GM12878 (cell line): ENCODE results near the gene MAL. TPM values are rescaled to one million over a fixed set of nuclear protein-coding genes. Genes with fewer than 3 reads are reported as not detected.

Experiments used
- ATAC-seq: fragments of 200-7000 bp; cut with Tn5 transposase; 3 replicates; pipeline ENCODE4 v1.9.1; 2020; ENCODE audit warnings: mild to moderate bottlenecking, moderate library complexity
- BruUV-seq: library from RNA; stranded (reverse); fragments of 400-500 nt; replicated peaks from 2 replicates; lab custom pipeline; 2021; lab: Mats Ljungman, UMichigan
- CTCF ChIA-PET: fragments of 300-600 bp; sonication (Branson Sonifier 250); formaldehyde crosslinking; extraction: SDS; loops from one replicate; lab custom pipeline; 2021; ENCODE audit warnings: inconsistent platforms; lab: Yijun Ruan, JAX
- POLR2A ChIA-PET: fragments of 350-600 bp; formaldehyde crosslinking; extraction: SDS; loops from one replicate; lab custom pipeline; 2021; ENCODE audit warnings: inconsistent platforms; lab: Charles Lee
- RAD21 ChIA-PET: fragments of 300-600 bp; sonication (Branson Sonifier 250); formaldehyde crosslinking; loops from one replicate; lab custom pipeline; 2023; ENCODE audit warnings: antibody characterized with exemption; ENCODE audit not compliant: unreplicated experiment; lab: Charles Lee
- SMC1A ChIA-PET: fragments of 300-600 bp; sonication (Branson Sonifier 250); formaldehyde crosslinking; loops from one replicate; lab custom pipeline; 2023; ENCODE audit not compliant: unreplicated experiment, uncharacterized antibody; lab: Charles Lee
- DNase-seq: peaks from one replicate; pipeline ENCODE4 v3.0.0-alpha.2; 2011; ENCODE audit warnings: low read depth, low spot score
- FAIRE-seq: peaks from 3 replicates; lab custom pipeline; 2011; peaks lifted over from hg19 to GRCh38; lab: Jason Lieb, UNC
- H2AFZ ChIP-seq: 2 replicates; pipeline ENCODE4 v1.6.0; 2011; ENCODE audit warnings: low read depth, low read length, control low read depth; ENCODE audit not compliant: control insufficient read depth
- H3K27ac ChIP-seq: 2 replicates; pipeline ENCODE4 v1.5.1; 2011; ENCODE audit warnings: control low read depth; ENCODE audit not compliant: control insufficient read depth, insufficient read depth
- H3K27me3 ChIP-seq, 2 experiments: replicated peaks in 1 of 2; 2 replicates each; pipeline versions ENCODE4 v1.6.0 to v1.6.1; 2011; ENCODE audit warnings: low read length in 1 of 2; ENCODE audit not compliant: control insufficient read depth in 2 of 2, insufficient read depth in 2 of 2
- H3K36me3 ChIP-seq, 2 experiments: 2 replicates each; pipeline ENCODE4 v1.5.1; 2011; ENCODE audit warnings: low read length in 1 of 2; ENCODE audit not compliant: control insufficient read depth in 2 of 2, insufficient read depth in 2 of 2
- H3K4me1 ChIP-seq: 2 replicates; pipeline ENCODE4 v1.6.1; 2011; ENCODE audit warnings: mild to moderate bottlenecking, low read length, moderate library complexity, mixed read lengths; ENCODE audit not compliant: control insufficient read depth, insufficient read depth
- H3K4me2 ChIP-seq: 2 replicates; pipeline ENCODE4 v1.6.0; 2011; ENCODE audit warnings: control low read depth; ENCODE audit not compliant: control insufficient read depth, insufficient read depth
- H3K4me3 ChIP-seq: fragments of 200-600 bp; sonication (generic); 2 replicates; pipeline ENCODE4 v1.5.1; 2016
- H3K79me2 ChIP-seq: 2 replicates; pipeline ENCODE4 v1.6.0; 2011; ENCODE audit warnings: low read length; ENCODE audit not compliant: control insufficient read depth, insufficient read depth
- H3K9ac ChIP-seq: 2 replicates; pipeline ENCODE4 v1.8.0; 2011; ENCODE audit warnings: low read length, control low read depth, mixed read lengths; ENCODE audit not compliant: control insufficient read depth, insufficient read depth
- H3K9me3 ChIP-seq: replicated peaks from 3 replicates; pipeline ENCODE4 v1.5.1; 2011; ENCODE audit warnings: mild to moderate bottlenecking, low read length; ENCODE audit not compliant: control insufficient read depth, insufficient read depth
- H4K20me1 ChIP-seq: 2 replicates; pipeline ENCODE4 v1.6.0; 2011; ENCODE audit not compliant: control insufficient read depth, insufficient read depth
- BCL3 ChIP-seq: IDR thresholded peaks from 2 replicates; pipeline ENCODE4 v1.6.1; 2011; ENCODE audit warnings: borderline replicate concordance, low read depth, mild to moderate bottlenecking, moderate library complexity, low read length; ENCODE audit not compliant: insufficient read depth, poor library complexity, severe bottlenecking
- CEBPB ChIP-seq, 2 experiments: fragments of 150-350 bp in 1 of 2; IDR thresholded peaks; 2 replicates each; pipeline ENCODE4 v1.6.1; 2012 to 2014; ENCODE audit warnings: low read depth in 2 of 2, low read length in 2 of 2, borderline replicate concordance in 1 of 2, inconsistent platforms in 1 of 2
- CHD2 ChIP-seq: IDR thresholded peaks from 2 replicates; pipeline ENCODE4 v1.6.1; 2011; ENCODE audit warnings: low read depth, low read length, improper control_type of control experiment, borderline replicate concordance
- CTCF ChIP-seq, 3 experiments: IDR thresholded peaks in 2 of 3; conservative IDR thresholded peaks in 1 of 3; 2 replicates each; pipeline ENCODE4 v1.5.1; 2011; ENCODE audit warnings: low read depth in 3 of 3, low read length in 3 of 3, mild to moderate bottlenecking in 3 of 3, control low read depth in 2 of 3, moderate library complexity in 2 of 3, inconsistent platforms in 1 of 3, mixed read lengths in 1 of 3; ENCODE audit not compliant: control insufficient read depth in 2 of 3, insufficient read depth in 1 of 3; ENCODE audit errors: extremely low read depth in 1 of 3
- EGR1 ChIP-seq, 2 experiments: IDR thresholded peaks; 1 replicate in 1 of 2; 2 replicates in 1 of 2; pipeline ENCODE4 v1.6.1; 2011 to 2012; ENCODE audit warnings: low read depth in 2 of 2, low read length in 2 of 2, borderline replicate concordance in 1 of 2, mild to moderate bottlenecking in 1 of 2, moderate library complexity in 1 of 2
- ESRRA ChIP-seq: IDR thresholded peaks from 2 replicates; pipeline ENCODE4 v1.6.1; 2012; ENCODE audit warnings: mild to moderate bottlenecking, low read length, improper control_type of control experiment
- JUNB ChIP-seq: IDR thresholded peaks from 2 replicates; pipeline ENCODE4 v1.6.1; 2016; ENCODE audit warnings: antibody characterized with exemption, mild to moderate bottlenecking
- MXI1 ChIP-seq: fragments of 150-350 bp; IDR thresholded peaks from 2 replicates; pipeline ENCODE4 v1.6.1; 2011; ENCODE audit warnings: low read depth, mild to moderate bottlenecking, inconsistent platforms, low read length, improper control_type of control experiment
- PAX5 ChIP-seq: IDR thresholded peaks from 2 replicates; pipeline ENCODE4 v1.6.1; 2011; ENCODE audit warnings: low read depth, low read length, borderline replicate concordance
- RELA ChIP-seq: fragments of 450-650 bp; IDR thresholded peaks from 2 replicates; pipeline ENCODE4 v1.8.0; 2014; ENCODE audit warnings: borderline replicate concordance; ENCODE audit not compliant: partially characterized antibody
- SIN3A ChIP-seq: IDR thresholded peaks from 2 replicates; pipeline ENCODE4 v1.6.1; 2012; ENCODE audit warnings: low read depth, low read length, improper control_type of control experiment
- SIX5 ChIP-seq: IDR thresholded peaks from 2 replicates; pipeline ENCODE4 v1.6.1; 2011; ENCODE audit warnings: mild to moderate bottlenecking, low read depth, low read length, moderate library complexity; ENCODE audit not compliant: severe bottlenecking
- TCF7 ChIP-seq: IDR thresholded peaks from 2 replicates; pipeline ENCODE4 v1.6.1; 2014; ENCODE audit warnings: antibody characterized with exemption, borderline replicate concordance
- ZNF384 ChIP-seq: IDR thresholded peaks from 2 replicates; pipeline ENCODE4 v1.6.1; 2012; ENCODE audit warnings: low read depth, mild to moderate bottlenecking, low read length, improper control_type of control experiment, borderline replicate concordance
- whole genome bisulfite sequencing: methylation state at CpG from one replicate; pipeline ENCODE4 v1.1.6; 2016; ENCODE audit warnings: low lambda C conversion rate; ENCODE audit not compliant: insufficient replicate concordance, insufficient coverage; ENCODE audit errors: missing lambda C conversion rate; 5-methylcytosine and 5-hydroxymethylcytosine counted together
- in situ Hi-C: fragments of 300-500 bp; cut with MboI; formaldehyde crosslinking; loops from 9 replicates; pipeline ENCODE4 v1.14.3; 2018; ENCODE audit warnings: mixed read lengths
- intact Hi-C: fragments of 100-400 bp; cut with micrococcal nuclease; formaldehyde crosslinking; loops from one replicate; pipeline ENCODE4 v1.14.2; 2022; ENCODE audit not compliant: unreplicated experiment
- polyA plus RNA-seq, 11 experiments: library from polyadenylated mRNA; depleted of rRNA in 4 of 11; unstranded in 6 of 11; stranded (reverse) in 5 of 11; fragments of >200 nt; fragmentation: Nextera tagmentation in 4 of 11; fragmentation: Illumina TruSeq in 1 of 11; extraction: Ambion mirVana in 4 of 11; extraction: Trizol in 1 of 11; gene quantifications; 1 replicate in 1 of 11; 2 replicates in 10 of 11; pipeline versions ENCODE4 v1.2.1 to v1.2.3, GENCODE V29; 2011 to 2016; ENCODE audit warnings: inconsistent platforms in 2 of 11, missing spikeins in 2 of 11, low read depth in 1 of 11
- total RNA-seq, 4 experiments: library from RNA; depleted of rRNA in 3 of 4; stranded (reverse); fragments of >200 nt in 3 of 4; fragmentation: Illumina TruSeq in 1 of 4; extraction: Trizol in 1 of 4; gene quantifications; 2 replicates each; pipeline versions ENCODE4 v1.2.1 to v1.2.3, GENCODE V29; 2013 to 2021

Gene MAL
- total and polyA plus RNA-seq, 10 of the 15 experiments (the other 5 are each of a cell fraction or from before 2014, with no cell fraction given): 1.3 to 4.5 (median 1.7) TPM

- POLR2A ChIA-PET: no interaction called here
These were observed 35.1 kb downstream of the MAL start for GRCh38 chr2:95060446-95061118.

More at GRCh38 chr2:95060446-95061118, 35.1 kb downstream of the MAL start:
- no peaks in the 10 kb centered on the region for H3K79me2 ChIP-seq
- RAD21 ChIA-PET: interaction anchor here (1.6 kb wide), 1 partner anchor 17 kb away, joined by 4 read pairs; no protein-coding TSS in a partner anchor
- no peaks in the 10 kb centered on the region for H3K27me3 ChIP-seq
- in situ Hi-C loops: no loop called here
- no peak overlapping the region for H3K27ac ChIP-seq
- FAIRE-seq: no peak
- TF ChIP-seq MXI1: no peak
- TF ChIP-seq EGR1 (IDR thresholded peaks at IDR 0.05; ENCODE audit: borderline replicate concordance in 1 of 2, low read depth in 2 of 2, low read length in 2 of 2): no peak
- no peak for TF ChIP-seq BCL3
- TF ChIP-seq CEBPB (IDR thresholded peaks at IDR 0.05; ENCODE audit: borderline replicate concordance in 1 of 2, low read depth in 2 of 2, low read length in 2 of 2): no peak
- no peak for TF ChIP-seq PAX5
- no peak for TF ChIP-seq SIN3A
- TF ChIP-seq ESRRA: no peak
- TF ChIP-seq CHD2: no peak
- TF ChIP-seq CTCF (IDR thresholded peaks at IDR 0.05 in 2 of 3, conservative IDR thresholded peaks at IDR 0.05 in 1 of 3; ENCODE audit: control insufficient read depth in 2 of 3, extremely low read depth in 1 of 3, insufficient read depth in 1 of 3, low read depth in 3 of 3, low read length in 3 of 3): no peak
- no peak for TF ChIP-seq RELA
- TF ChIP-seq SIX5: no peak
- no peak for TF ChIP-seq TCF7
- TF ChIP-seq JUNB: no peak
- no peak for TF ChIP-seq ZNF384
- CTCF ChIA-PET: interaction anchor here (1.2 to 4.4 kb wide), 2 partner anchors 7 to 38 kb away, joined by 6 to 37 read pairs; no protein-coding TSS in a partner anchor
- no peak for ATAC-seq
- H3K4me2 ChIP-seq: no peak overlapping the region
- H3K9me3 ChIP-seq: no peaks in the 10 kb centered on the region
- DNase-seq: no peak
- no peak overlapping the region for H2AFZ ChIP-seq
- WGBS: 90% methylated on average over 17 of the region's 17 CpGs
- no peak overlapping the region for H3K9ac ChIP-seq
- intact Hi-C loops: no loop called here
- H3K4me3 ChIP-seq: no peak overlapping the region
- no TSS peak for BruUV-seq
- peaks cover 30% of the 10 kb centered on the region for H3K4me1 ChIP-seq
- no peaks in the 10 kb centered on the region for H4K20me1 ChIP-seq
- SMC1A ChIA-PET: no interaction called here
- no peaks in the 10 kb centered on the region for H3K36me3 ChIP-seq
